ENCODE results near the gene GPR146.

Gene GPR146

GRCh38 chr7:1005303-1005702, 39.0 kb upstream of the GPR146 start:
- no peaks in the 10 kb centered on the region for H3K9me3 Mint-ChIP-seq
- H3K27ac Mint-ChIP-seq: no peak overlapping the region
- peaks cover 4% of the 10 kb centered on the region for H3K36me3 Mint-ChIP-seq (ENCODE audit: low read depth)
- H3K27me3 Mint-ChIP-seq: no peaks in the 10 kb centered on the region
- H3K4me1 Mint-ChIP-seq (ENCODE audit: low read depth): peaks cover 3% of the 10 kb centered on the region
- no peak overlapping the region for H3K4me3 Mint-ChIP-seq

- Mint-ChIP-seq H3K36me3 (ENCODE audit: low read depth) (peaks cover 4% of the 10 kb centered on the region), H3K27ac (no peak overlapping the region), H3K4me3 (no peak overlapping the region), H3K27me3 (no peaks in the 10 kb centered on the region), H3K9me3 (no peaks in the 10 kb centered on the region), H3K4me1 (ENCODE audit: low read depth) (peaks cover 9% of the 10 kb centered on the region)
Observed at GRCh38 chr7:1007901-1008300, 36.4 kb upstream of the GPR146 start.

- Mint-ChIP-seq H3K4me3 (no peak overlapping the region), H3K27me3 (no peaks in the 10 kb centered on the region), H3K9me3 (no peaks in the 10 kb centered on the region), H3K27ac (no peak overlapping the region), H3K4me1 (ENCODE audit: low read depth) (peaks cover 9% of the 10 kb centered on the region), H3K36me3 (ENCODE audit: low read depth) (peaks cover 4% of the 10 kb centered on the region)
Observed at GRCh38 chr7:1008733-1009363, 35.5 kb upstream of the GPR146 start.

- peaks cover 4% of the 10 kb centered on the region for H3K36me3 Mint-ChIP-seq (ENCODE audit: low read depth)
- H3K27me3 Mint-ChIP-seq: no peaks in the 10 kb centered on the region
- H3K27ac Mint-ChIP-seq: no peak overlapping the region
- no peaks in the 10 kb centered on the region for H3K9me3 Mint-ChIP-seq
- H3K4me3 Mint-ChIP-seq: no peak overlapping the region
- peaks cover 6% of the 10 kb centered on the region for H3K4me1 Mint-ChIP-seq (ENCODE audit: low read depth)
Observed at GRCh38 chr7:1009747-1010146, 34.6 kb upstream of the GPR146 start.

DNA sequence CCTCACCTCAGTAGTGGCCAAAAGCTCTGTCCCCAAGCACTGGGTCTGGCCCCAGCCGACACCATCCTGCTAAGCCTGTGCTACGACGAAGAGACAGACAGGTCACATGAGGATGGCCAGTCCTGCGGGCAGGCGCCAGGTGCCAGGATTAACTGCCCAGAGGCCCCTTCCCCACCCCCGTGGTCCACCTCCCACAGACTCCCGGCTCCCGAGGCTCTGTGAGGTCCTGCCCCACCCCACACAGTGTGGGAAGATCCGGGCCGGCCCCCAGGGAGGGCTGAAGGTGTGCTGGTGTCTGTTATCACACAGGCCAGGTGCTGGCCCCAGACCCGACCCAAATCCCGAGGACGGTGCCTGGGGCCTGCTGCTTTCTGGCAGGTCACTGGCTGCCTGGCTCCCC, 34.1 kb upstream of the GPR146 start:
- Mint-ChIP-seq H3K9me3 (no peaks in the 10 kb centered on the region), H3K36me3 (ENCODE audit: low read depth) (peaks cover 4% of the 10 kb centered on the region), H3K27ac (no peak overlapping the region), H3K27me3 (no peaks in the 10 kb centered on the region), H3K4me1 (ENCODE audit: low read depth) (peaks cover 6% of the 10 kb centered on the region), H3K4me3 (no peak overlapping the region)

- Mint-ChIP-seq H3K4me3 (peak overlapping the region; percentile 17), H3K27me3 (no peaks in the 10 kb centered on the region)
Observed at GRCh38 chr7:1011297-1012003, 32.9 kb upstream of the GPR146 start.

DNA sequence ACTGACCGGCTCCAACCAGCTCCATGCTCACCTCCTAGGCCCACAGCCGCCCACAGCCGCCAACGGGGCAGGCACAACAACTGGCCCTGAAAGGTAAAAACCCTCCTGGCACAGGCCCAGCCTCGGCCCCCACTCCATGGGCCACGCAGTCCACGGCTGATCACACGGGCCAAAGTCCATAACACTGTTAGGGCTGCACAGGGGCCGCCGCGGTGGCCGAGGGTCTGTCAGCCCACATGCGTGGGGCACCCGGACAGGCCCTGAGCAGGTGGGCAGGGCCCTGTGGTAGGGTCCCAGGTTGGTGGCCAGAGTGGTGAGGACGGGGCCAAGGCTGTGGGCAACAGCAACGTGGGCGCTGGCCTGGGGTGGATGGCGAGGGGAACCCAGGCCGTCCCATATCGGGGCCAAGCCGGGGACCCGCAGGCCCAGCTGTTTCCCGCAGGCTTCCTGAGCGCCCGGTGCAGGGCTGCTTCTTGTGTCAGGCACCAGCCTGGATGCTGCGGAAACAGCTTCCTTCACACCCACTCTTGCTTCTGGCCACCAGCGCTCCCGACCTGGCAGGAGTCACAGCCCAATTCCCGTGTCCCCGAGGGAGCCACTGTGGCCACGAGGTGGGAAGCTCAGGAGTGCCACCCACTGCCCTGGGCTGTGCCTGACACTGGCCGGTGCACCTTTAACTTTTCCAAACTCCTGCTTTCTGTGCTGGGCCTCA, 32.2 kb upstream of the GPR146 start:
- Mint-ChIP-seq H3K9me3 (no peaks in the 10 kb centered on the region), H3K4me1 (ENCODE audit: low read depth) (peaks cover 6% of the 10 kb centered on the region), H3K27ac (no peak overlapping the region), H3K27me3 (no peaks in the 10 kb centered on the region), H3K4me3 (no peak overlapping the region), H3K36me3 (ENCODE audit: low read depth) (peaks cover 4% of the 10 kb centered on the region)

More at GRCh38 chr7:1011297-1012003, 32.9 kb upstream of the GPR146 start:
- Mint-ChIP-seq H3K9me3 (no peaks in the 10 kb centered on the region), H3K36me3 (ENCODE audit: low read depth) (peaks cover 4% of the 10 kb centered on the region), H3K27ac (peak overlapping the region; percentile 85), H3K4me1 (ENCODE audit: low read depth) (peaks cover 6% of the 10 kb centered on the region)

DNA sequence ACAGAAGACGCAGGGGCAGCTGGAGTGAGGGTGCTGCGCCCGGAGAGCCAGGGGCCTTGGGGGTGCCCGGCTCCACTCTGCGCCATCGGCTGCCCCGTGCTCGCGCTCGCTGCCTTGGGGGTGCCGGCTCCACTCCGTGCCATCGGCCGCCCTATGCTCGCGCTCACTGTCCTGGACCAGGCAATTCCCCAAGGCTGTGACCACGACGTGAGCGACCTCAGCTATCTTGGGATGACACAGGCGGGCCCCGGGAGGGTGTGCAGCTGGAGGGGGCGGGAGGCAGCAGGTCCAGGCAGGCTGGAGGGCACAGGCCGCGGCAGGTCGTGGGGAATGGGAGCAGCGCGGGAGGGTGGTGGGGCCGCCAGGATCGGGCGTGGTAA, 31.6 kb upstream of the GPR146 start:
- H3K27me3 Mint-ChIP-seq: no peaks in the 10 kb centered on the region
- no peak overlapping the region for H3K4me3 Mint-ChIP-seq
- peaks cover 4% of the 10 kb centered on the region for H3K36me3 Mint-ChIP-seq (ENCODE audit: low read depth)
- no peaks in the 10 kb centered on the region for H3K9me3 Mint-ChIP-seq
- no peak overlapping the region for H3K27ac Mint-ChIP-seq
- peaks cover 6% of the 10 kb centered on the region for H3K4me1 Mint-ChIP-seq (ENCODE audit: low read depth)

DNA sequence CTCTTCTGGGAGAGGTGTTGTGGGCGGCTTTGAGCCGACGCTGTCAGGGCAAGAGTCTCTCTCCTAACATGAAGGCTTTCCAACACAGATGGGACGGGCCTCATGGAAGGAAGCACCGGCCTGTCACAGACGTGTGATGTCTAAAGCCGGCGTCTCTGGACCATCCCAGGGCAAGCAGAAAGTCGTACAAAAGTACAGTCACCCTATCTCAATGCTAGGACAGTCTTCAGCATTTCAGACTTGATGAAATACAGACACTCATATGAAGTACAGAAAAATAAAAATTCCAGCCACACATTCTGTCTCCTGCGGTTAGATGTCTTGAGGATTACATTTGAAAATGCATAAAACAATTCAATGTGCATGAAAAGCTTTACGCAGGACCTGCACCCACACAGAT, 30.8 kb upstream of the GPR146 start:
- peaks cover 5% of the 10 kb centered on the region for H3K36me3 Mint-ChIP-seq (ENCODE audit: low read depth)
- no peaks in the 10 kb centered on the region for H3K27me3 Mint-ChIP-seq
- no peak overlapping the region for H3K27ac Mint-ChIP-seq
- H3K4me1 Mint-ChIP-seq (ENCODE audit: low read depth): peaks cover 6% of the 10 kb centered on the region
- H3K9me3 Mint-ChIP-seq: no peaks in the 10 kb centered on the region
- H3K4me3 Mint-ChIP-seq: no peak overlapping the region

GRCh38 chr7:1014681-1015080, 29.7 kb upstream of the GPR146 start:
- Mint-ChIP-seq H3K4me1 (ENCODE audit: low read depth) (peaks cover 6% of the 10 kb centered on the region), H3K27ac (no peak overlapping the region), H3K9me3 (no peaks in the 10 kb centered on the region), H3K27me3 (no peaks in the 10 kb centered on the region), H3K4me3 (no peak overlapping the region), H3K36me3 (ENCODE audit: low read depth) (peaks cover 4% of the 10 kb centered on the region)

DNA sequence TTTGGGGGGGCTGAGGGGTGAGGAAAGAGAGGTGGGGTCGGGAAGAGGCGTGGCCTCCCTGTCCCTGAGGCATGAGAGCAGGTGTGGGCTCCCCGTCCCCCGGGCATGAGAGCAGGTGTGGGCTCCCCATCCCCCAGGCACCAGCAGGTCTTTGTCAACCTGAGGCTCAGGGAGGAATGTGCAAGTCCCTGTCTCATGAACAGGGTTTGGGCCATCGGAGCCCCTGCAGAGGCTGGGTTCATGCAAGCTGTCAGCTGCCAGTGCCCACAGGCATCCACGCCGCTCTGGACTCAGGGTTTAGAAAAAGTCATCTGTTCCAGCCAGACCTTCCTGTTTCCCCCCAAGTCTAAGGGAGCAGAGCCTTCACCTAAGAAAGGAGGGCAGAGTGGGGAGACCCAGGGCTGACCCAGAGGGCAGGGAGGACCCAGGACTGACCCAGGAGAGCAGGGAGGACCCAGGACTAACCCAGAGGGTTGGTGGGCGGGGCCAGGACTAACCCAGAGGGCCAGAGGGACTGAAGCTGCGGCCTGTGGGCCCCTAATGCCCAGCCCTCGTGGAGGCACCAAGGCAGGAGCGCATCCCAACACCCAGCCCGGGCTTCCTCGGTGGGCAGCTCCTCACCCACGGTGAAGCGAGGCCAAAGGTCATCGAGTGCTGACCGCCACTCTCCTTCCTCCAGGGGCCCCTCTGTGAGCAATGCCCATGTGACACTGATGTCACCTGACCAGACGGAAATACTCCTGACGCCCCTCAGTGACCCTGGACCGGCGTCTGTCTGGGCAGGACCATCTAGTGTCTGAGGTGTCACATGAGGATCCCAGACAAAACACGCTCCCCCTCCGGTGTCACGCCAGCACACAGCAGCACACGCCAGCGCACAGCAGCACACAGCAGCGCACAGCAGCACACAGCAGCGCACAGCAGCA, 28.9 kb upstream of the GPR146 start:
- peaks cover 6% of the 10 kb centered on the region for H3K4me1 Mint-ChIP-seq (ENCODE audit: low read depth)
- H3K27me3 Mint-ChIP-seq: no peaks in the 10 kb centered on the region
- peaks cover 4% of the 10 kb centered on the region for H3K36me3 Mint-ChIP-seq (ENCODE audit: low read depth)
- H3K9me3 Mint-ChIP-seq: no peaks in the 10 kb centered on the region
- no peak overlapping the region for H3K4me3 Mint-ChIP-seq
- no peak overlapping the region for H3K27ac Mint-ChIP-seq

GRCh38 chr7:1016577-1017531, 27.5 kb upstream of the GPR146 start:
- no peak overlapping the region for H3K27ac Mint-ChIP-seq
- H3K36me3 Mint-ChIP-seq (ENCODE audit: low read depth): peaks cover 9% of the 10 kb centered on the region
- H3K9me3 Mint-ChIP-seq: no peaks in the 10 kb centered on the region
- no peaks in the 10 kb centered on the region for H3K4me1 Mint-ChIP-seq (ENCODE audit: low read depth)
- H3K4me3 Mint-ChIP-seq: no peak overlapping the region
- no peaks in the 10 kb centered on the region for H3K27me3 Mint-ChIP-seq

GRCh38 chr7:1017586-1018333, 26.6 kb upstream of the GPR146 start:
- H3K4me1 Mint-ChIP-seq (ENCODE audit: low read depth): peaks cover 5% of the 10 kb centered on the region

More at GRCh38 chr7:1017586-1018333, 26.6 kb upstream of the GPR146 start:
- Mint-ChIP-seq H3K27me3 (no peaks in the 10 kb centered on the region), H3K4me3 (no peak overlapping the region), H3K27ac (no peak overlapping the region), H3K9me3 (no peaks in the 10 kb centered on the region), H3K36me3 (ENCODE audit: low read depth) (peaks cover 15% of the 10 kb centered on the region)
